HG02678 (cell line): ENCODE measurements around the gene FOXD4L6.
"Not testable (repeated sequence)": the region's sequence is repeated elsewhere in the genome, so short reads cannot be mapped to it uniquely, and the experiment has no call there.

Experiments
- ATAC-seq: cut with Tn5 transposase; IDR thresholded peaks from one replicate; pipeline ENCODE4 v1.9.1; 2021; ENCODE audit warnings: mild to moderate bottlenecking, moderate library complexity; ENCODE audit not compliant: unreplicated experiment

The FOXD4L6 gene

DNA sequence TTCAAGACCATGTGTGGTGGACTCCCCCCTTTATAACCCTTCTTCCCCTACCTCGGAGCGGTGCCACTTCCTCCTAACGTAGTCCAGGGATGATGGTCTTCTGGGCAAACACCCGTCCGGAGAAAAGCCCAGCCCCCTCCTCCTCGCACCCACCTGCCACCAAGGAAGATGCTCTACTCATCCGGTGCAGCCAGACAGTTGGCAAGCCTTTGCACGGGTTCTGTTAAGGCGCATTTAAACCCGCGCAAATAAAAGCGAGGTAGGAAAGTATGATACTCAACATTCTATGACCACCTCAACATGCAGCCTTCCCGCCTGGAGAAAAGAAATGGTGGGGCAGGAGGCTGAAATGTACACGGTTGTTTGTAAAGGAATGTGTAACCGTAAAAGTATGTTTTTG is at the start of gene FOXD4L6:
Gene FOXD4L6, minus strand, starts transcription at position 101 of the 400 bp plus-strand sequence. CDS start 298 bp downstream, outside the sequence.
- not testable (repeated sequence) for ATAC-seq

DNA sequence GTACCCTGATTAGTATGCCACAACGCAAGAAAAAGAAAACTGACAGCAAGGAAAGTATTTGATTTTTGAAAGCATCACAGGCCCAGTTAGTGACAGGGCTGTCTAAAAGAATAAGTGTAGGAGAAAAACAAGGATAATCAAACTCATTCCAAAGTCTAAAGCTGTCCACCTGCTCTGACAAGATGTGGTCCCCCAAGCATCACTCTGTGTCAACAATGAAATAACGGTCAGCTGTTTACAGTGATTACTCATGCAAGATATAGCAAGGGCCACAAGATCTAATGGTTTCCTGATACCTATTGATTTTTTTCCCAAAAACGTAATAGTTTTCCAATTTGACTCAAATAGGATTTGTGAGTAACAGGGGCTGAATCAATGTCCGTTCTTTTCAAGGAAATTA is 46.5 kb upstream of the FOXD4L6 start:
- ATAC-seq: not testable (repeated sequence)

DNA sequence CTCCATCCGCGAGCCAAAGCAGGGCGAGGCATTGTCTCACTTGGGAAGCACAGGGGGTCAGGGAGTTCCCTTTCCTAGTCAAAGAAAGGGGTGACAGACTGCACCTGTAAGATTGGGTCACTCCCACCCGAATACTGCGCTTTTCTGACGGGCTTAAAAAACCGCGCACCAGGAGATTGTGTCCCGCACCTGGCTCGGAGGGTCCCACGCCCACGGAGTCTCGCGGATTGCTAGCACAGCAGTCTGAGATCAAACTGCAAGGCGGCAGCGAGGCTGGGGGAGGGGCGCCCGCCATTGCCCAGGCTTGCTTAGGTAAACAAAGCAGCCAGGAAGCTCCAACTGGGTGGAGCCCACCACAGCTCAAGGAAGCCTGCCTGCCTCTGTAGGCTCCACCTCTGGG is 21.6 kb upstream of the FOXD4L6 start:
- not testable (repeated sequence) for ATAC-seq

DNA sequence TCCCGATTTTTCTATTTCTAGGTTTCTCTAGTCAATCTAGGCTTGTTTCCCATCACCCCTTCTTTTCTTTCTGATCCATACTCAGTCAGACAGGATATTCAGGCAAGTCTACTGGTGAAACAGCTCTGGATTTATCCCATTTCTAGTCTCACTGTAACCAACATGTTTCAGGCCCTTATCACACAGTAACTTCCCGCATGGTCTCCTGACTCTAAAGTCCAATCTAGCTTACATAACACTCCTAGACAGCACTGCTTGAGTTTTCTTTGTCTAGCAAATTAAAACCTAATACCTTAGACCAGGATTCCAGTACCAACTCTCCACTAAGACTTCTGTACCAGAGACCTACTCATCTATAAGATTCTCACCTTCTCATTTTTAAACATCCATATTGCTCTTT is 13.4 kb upstream of the FOXD4L6 start:
- not testable (repeated sequence) for ATAC-seq

DNA sequence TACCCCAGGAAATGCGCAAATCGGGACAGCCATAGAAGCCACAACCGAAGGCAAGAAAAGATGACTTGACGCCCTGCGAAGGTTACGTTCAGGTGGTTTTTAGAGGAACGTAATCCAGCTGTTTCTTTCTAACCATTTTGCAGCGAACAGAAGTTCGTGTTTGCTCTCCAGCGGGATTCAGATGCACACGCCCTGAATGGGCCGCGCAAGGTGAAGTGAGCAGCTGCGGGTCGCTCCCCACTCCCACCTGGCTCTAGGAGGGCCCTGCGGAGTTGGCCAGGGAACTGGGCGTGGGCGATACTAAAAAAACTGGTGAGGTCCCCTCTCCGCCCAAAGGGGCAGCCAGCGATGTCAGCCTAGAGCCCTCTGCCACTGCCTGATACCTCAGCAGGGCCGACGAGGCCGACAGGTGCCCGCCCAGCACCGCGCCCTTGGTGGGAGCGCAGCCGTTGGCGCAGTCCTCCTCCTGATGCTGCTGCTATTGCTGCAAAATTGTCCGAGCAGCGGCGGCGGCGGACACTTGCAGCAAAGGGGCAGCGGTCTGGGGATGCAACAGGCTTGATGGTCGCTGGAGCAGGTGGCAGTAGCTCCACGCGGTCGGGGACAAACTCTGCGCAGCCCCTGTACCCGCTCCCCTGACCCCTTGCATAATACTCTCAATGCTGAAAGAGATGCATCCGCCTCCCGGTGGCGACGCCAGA is 1.6 kb downstream of the FOXD4L6 start:
- not testable (repeated sequence) for ATAC-seq

DNA sequence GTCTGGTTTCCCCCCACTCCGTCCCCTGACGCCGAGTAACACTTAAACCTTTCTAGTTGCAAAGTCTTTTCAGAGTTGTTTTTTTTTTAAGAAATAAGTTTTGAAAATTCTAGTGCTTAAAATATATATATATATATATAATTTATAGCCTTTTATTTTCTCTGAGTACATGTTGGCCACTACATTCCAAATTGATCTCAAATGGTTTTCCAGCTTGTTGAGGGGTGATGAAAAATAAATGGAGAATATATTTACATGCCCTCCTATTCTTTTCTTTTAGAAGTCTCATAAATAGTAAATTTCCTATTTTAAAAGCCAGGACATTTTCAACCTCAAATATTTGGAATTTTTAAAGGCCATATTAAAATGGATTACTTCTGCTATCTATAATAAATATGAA is 2.5 kb downstream of the FOXD4L6 start:
- ATAC-seq: not testable (repeated sequence)

DNA sequence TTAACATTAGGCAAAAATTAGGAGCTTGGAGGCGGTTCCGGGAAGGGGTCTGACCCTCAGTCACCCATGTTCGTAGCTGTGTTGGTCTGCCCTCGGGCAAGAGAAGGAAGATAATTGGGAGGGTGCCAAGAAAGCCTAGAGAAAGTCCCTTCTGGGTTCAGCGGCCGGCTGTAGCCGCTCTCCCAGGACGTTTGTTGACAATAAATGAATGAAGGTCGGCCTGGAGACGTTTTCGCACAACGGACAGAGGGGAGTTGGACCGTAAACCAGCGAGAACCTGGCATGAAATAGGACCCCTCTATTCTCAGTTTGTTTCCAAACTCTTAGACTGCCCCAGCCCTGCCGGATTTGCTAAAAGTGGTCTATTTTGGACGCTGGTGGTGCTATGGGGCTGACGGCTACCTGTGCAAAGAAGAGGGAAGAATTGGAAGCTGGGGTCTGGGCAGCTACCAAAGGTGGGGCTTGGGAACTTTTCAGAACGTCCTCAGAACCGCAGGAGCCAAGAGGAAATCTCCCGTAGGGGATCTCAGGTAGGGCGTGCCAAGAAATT is 3.3 kb downstream of the FOXD4L6 start:
- not testable (repeated sequence) for ATAC-seq

DNA sequence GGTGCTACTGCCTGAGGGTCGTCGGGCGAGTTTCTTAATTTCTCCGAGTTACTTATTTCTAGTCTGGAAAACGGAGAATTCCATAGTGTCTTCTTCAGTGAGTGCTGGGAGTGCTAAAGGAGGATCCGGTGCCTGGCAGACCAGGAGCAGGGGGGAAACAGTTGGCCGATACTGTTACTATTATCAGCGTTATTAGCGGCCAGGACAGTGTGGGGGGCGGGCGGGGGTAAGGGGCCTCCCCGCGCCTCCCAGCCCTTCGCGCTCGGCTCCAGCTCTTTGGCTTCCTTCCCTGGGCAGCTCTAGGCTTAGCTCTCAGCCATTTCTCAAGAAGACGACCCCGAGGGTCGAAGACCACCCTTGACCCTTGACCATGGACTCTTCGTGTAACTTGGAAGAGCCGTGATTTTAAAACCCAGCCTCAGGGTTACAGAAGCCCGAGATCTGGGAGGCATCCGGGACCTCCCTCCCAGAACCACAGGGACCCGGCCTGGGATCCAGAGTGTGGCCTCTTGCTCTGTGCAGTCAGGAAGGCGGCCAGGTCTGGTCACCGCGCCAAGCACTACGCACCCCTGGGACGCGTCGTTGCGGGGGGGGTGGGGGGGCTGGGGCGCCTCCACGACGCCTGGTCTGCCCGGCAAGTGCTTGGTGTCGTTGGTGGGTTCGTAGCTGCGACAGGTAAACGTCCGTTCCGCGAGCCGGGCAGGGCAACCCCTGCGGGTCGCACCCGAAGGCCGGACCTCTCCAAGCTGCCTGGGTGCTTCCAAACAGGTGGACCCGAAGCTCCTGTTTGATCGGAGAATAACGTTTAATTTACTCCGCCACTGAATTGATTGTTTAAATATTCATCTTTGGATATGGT is 4.0 kb downstream of the FOXD4L6 start:
- not testable (repeated sequence) for ATAC-seq

DNA sequence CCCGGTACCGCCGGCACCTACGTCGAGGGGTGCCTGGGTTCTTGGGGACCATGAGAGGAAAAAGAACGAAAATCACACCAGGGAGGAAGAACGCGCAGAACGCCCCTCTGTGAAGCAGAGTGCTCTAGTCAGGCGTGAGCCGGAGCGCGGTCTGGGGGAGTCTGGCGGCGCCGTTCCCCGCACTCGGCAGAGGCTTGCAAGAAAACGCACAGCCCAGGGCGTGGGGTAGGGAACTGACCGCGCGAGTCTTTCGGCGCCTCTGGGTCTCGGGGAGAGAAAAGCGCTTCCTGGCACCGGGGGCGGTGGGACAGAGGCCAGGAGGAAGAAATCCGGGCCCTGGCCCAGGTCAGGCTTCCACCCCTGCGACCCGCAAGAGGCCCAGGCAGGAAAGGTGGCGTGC is 4.7 kb downstream of the FOXD4L6 start:
- not testable (repeated sequence) for ATAC-seq

DNA sequence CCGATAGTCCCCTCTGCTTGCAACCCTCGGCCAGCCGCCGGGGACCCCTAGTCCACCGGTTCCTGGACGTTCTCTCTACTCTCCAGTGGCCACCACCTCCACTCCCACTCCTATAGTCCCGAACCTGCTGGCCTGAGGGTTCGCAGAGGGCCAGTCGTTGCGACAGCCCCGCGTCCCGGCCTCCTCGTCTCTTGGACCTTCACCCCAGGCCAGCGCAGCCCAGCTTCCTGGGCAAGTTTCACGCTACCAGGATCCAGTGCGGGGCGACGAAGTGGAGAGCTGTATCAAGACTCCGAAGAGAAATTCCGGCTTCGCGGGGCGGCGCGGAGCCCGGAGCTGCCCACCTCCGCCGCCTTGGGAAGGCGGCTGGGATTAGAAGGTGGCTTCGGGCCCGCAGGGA is 5.1 kb downstream of the FOXD4L6 start:
- ATAC-seq: not testable (repeated sequence)

DNA sequence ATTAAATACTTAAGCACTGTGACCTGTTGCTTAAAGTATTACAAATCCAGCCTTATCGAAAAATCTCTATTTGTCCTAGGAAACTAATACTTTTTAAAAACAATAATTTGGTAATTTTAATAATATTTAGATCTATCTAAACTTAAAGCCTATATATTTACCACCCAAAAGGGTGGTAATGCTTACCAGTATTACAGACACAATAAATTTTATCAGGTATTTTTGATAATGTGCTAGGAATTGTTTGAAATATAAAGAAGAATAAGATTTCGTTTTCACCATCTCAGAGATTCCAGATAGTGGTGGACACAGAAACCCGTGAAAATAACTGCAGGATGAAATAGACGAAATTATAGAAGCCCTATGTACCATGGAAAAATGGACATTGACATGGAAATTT is 7.8 kb downstream of the FOXD4L6 start:
- not testable (repeated sequence) for ATAC-seq

DNA sequence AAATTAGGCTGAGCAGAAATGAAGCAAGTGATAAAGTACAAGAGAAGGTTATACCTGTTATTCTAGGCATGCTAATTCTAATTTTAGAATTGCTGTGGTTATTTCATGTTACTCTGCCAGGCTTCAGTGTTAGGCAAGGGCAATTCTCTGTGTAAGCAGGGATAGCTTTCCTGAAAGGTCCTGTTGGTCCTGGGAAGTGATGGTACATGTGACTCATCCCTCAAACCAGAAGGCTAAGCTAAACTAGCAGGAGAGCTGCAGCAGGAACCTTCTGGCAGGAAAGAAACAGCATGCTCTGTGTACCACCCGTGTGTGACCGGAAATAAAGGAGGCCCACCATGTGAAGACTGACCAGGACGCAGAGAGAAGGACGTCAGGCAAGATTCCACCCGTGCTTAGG is 8.8 kb downstream of the FOXD4L6 start:
- not testable (repeated sequence) for ATAC-seq

DNA sequence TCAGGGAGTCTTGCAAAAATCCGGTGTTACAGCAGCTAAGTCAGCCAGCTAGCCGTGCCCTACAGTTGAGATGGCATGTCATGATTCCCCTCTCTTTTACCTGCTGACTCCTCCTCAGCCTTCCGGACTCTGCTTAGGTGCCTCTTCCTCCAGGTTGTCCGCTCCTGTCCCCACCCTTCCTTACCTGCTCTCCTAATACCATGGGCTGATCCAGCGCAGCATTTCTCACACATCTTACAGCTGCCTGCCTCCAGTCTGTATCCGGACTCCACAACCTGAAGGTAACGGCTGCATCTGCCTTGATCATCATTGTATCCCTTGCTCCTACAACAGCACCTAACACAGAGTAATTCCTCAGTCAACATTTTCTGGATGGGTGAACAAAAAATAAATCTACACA is 9.2 kb downstream of the FOXD4L6 start:
- not testable (repeated sequence) for ATAC-seq

DNA sequence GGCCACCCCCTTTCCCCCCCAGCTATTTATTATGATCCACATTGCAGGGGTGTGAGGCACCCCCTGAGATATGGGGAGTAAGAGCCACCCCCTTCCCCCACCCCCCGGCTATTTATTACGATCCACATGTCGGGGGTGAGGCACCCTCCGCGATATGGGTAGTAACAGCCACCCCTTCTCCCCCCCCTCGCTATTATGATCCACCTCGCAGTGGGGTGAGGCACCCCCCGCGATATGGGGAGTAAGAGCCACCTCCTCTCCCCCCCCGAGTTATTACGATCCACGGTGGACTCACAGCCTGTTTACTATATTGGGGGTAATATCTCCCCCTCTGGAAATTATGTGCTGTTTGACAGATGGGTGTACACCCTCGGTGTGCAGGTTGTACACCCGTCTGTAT is 15.1 kb downstream of the FOXD4L6 start:
- not testable (repeated sequence) for ATAC-seq

DNA sequence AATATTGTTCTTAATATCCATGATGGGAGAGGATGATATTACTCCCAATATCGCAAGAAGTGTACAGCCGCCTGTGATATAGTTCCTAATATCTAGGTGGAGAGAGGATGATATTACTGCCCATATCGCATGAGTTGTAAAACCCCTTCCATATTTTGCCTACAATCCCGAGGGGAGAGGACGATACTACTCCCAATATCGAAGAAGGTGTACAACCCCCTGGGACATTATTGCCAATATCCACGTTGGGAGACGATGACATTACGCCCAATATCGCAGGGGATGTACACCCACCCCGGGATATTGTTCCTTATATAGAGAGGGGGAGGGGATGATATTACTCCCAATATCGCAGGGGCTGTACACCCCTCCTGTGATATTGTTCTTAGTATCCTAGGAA is 17.1 kb downstream of the FOXD4L6 start:
- ATAC-seq: not testable (repeated sequence)

DNA sequence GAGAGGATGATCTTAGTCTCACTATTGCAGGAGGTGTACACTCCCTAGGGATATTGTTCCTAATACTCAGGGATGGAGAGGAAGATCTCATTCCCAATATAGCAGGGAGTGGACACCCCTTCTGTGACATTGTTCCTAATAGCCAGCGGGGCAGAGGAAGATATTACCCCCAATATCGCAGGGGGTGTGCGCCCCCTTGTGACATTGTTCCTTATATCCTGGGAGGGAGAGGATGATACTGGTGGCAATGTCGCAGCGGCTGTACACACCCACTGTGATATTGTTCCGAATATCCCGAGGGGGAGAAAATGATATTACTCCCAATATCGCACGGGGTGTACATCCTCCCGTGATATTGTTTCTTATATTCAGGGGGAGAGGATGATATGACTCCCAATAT is 17.6 kb downstream of the FOXD4L6 start:
- not testable (repeated sequence) for ATAC-seq

DNA sequence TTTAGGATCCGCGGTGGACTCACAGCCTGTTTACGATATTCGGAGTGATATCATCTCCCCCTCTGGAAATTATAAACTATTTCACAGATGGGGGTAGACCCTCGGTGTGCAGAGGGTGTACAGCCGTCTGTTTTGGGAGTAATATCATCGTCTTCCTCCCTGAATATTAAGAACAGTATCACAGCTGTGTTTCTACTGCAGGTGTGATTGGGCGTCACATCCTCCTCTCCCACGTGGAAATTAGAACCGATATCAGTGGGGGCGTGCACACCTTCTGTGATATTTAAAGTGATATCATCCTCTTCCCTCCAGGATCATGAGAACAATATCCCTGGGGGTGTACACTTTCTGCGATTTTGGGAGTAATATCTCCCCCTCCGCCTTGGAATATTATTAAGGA is 19.2 kb downstream of the FOXD4L6 start:
- ATAC-seq: not testable (repeated sequence)

DNA sequence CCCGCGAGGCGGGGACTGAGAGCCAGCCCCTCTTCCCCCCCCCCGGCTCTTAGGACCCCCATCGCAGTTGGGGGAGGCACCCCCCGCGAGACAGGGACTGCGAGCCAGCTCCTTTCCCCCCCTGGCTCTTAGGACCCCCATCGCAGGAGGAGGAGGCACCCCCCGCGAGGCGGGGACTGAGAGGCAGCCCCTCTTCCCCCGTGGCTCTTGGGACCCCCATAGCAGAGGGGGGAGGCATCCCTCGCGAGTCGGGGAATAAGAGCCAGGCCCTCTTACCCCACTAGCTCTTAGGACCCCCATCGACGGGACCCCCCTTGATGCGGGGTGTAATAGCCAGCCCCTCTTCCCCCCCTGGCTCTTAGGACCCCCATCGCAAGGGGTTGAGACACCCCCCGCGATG is 19.7 kb downstream of the FOXD4L6 start:
- not testable (repeated sequence) for ATAC-seq

DNA sequence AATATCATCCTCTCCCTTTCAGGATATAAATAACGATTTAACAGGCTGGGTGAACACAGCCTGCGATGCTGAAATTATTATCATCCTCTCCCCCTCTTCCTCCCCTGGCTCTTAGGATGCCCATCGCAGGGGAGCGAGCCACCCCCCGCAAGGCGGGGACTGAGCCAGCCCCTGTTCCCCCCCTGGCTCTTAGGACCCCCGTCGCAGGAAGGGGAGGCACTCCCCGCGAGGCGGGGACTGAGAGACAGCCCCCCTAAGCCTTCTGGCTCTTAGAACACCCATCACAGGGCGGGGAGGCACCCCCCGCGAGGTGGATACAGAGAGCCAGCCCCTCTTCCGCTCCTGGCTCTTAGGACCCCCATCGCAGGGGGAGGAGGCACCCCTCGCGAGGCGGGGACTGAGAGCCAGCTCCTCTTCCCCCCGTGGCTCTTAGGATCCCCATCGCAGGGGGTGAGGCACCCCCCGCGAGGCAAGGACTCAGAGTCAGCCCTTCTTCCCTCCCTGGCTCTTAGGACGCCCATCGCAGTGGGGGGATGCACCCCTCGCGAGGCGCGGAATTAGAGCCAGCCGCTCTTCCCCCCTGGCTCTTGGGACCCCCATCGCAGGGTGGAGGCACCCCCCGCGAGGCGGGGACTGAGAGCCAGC is 21.9 kb downstream of the FOXD4L6 start:
- ATAC-seq: not testable (repeated sequence)

DNA sequence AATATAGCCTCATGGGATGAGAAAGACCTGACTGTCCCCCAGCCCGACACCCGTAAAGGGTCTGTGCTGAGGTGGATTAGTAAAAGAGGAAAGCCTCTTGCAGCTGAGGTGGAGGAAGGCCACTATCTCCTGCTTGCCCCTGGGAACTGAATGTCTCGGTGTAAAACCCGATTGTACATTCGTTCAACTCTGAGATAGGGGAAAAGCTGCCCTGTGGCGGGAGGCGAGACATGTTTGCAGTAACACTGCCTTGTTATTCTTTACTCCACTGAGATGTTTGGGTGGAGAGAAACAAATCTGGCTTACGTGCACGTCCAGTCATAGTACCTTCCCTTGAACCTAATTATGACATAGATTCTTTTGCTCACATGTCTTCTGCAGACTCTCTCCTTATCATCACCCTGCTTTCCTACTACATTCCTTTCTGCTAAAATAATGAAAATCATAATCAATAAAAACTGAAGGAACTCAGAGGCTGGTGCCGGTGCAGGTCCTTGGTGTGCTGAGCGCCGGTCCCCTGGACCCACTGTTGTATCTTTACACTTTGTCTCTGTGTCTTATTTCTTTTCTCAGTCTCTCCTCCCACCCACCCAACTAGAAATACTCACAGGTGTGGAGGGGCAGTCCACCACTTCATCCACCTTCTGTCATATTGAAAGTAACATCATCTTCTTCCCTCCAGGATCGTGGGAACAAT is 22.8 kb downstream of the FOXD4L6 start:
- ATAC-seq: not testable (repeated sequence)
